ENCODE measurements around the gene PGK2. TPM values are rescaled to one million over a fixed set of nuclear protein-coding genes. Genes with fewer than 3 reads are reported as not detected.
"Not testable (repeated sequence)": the region's sequence is repeated elsewhere in the genome, so short reads cannot be mapped to it uniquely, and the experiment has no call there.

Gene PGK2
- not detected for total RNA-seq

GRCh38 chr6:49787176-49787575, at the start of gene PGK2:
PGK2 (minus strand) TSS chr6:49787285; CDS start chr6:49787187, 98 bp downstream.
- peaks cover 5% of the 10 kb centered on the region for H3K9me3 Mint-ChIP-seq (ENCODE audit: low read depth)
- CTCF ChIA-PET: no interaction called here
- H3K36me3 Mint-ChIP-seq: no peaks in the 10 kb centered on the region
- DNase-seq: no peak
- H3K4me3 Mint-ChIP-seq: no peak within 1 kb of the TSS
- ATAC-seq: no peak
- no peaks in the 10 kb centered on the region for H3K4me1 Mint-ChIP-seq
- no peak within 1 kb of the TSS for H3K27ac Mint-ChIP-seq
- no peaks in the 10 kb centered on the region for H3K27me3 Mint-ChIP-seq

- no peak for DNase-seq
- Mint-ChIP-seq H3K27me3 (no peaks in the 10 kb centered on the region), H3K4me1 (no peaks in the 10 kb centered on the region), H3K9me3 (ENCODE audit: low read depth) (no peaks in the 10 kb centered on the region), H3K27ac (no peak overlapping the region), H3K36me3 (no peaks in the 10 kb centered on the region), H3K4me3 (no peak overlapping the region)
- ATAC-seq: no peak
- CTCF ChIA-PET: interaction anchor here (0.6 kb wide), 1 partner anchor 302 kb away, joined by 3 read pairs; no protein-coding TSS in a partner anchor
These were observed 48.1 kb upstream of the PGK2 start for GRCh38 chr6:49835140-49835539.

- no peaks in the 10 kb centered on the region for H3K36me3 Mint-ChIP-seq
- DNase-seq (no peak), ATAC-seq (no peak)
- CTCF ChIA-PET: no interaction called here
- H3K27me3 Mint-ChIP-seq: no peaks in the 10 kb centered on the region
- H3K27ac Mint-ChIP-seq: no peak overlapping the region
- no peaks in the 10 kb centered on the region for H3K9me3 Mint-ChIP-seq (ENCODE audit: low read depth)
- H3K4me3 Mint-ChIP-seq: no peak overlapping the region
- no peaks in the 10 kb centered on the region for H3K4me1 Mint-ChIP-seq
These were observed 46.3 kb upstream of the PGK2 start for GRCh38 chr6:49833386-49833785.

- H3K4me1 Mint-ChIP-seq: no peaks in the 10 kb centered on the region
- H3K27me3 Mint-ChIP-seq: no peaks in the 10 kb centered on the region
- ATAC-seq (no peak), DNase-seq (no peak)
- H3K36me3 Mint-ChIP-seq: no peaks in the 10 kb centered on the region
- H3K9me3 Mint-ChIP-seq (ENCODE audit: low read depth): no peaks in the 10 kb centered on the region
- CTCF ChIA-PET: no interaction called here
- no peak overlapping the region for H3K27ac Mint-ChIP-seq
- H3K4me3 Mint-ChIP-seq: no peak overlapping the region
These were observed 39.8 kb upstream of the PGK2 start for GRCh38 chr6:49826743-49827406.

- Mint-ChIP-seq H3K4me3 (no peak overlapping the region), H3K36me3 (no peaks in the 10 kb centered on the region), H3K27me3 (no peaks in the 10 kb centered on the region), H3K9me3 (ENCODE audit: low read depth) (no peaks in the 10 kb centered on the region), H3K4me1 (no peaks in the 10 kb centered on the region), H3K27ac (no peak overlapping the region)
- ATAC-seq (no peak), DNase-seq (no peak)
- CTCF ChIA-PET: no interaction called here
These were observed 28.1 kb upstream of the PGK2 start for GRCh38 chr6:49815166-49815565.

GRCh38 chr6:49813248-49813647, 26.2 kb upstream of the PGK2 start:
- Mint-ChIP-seq H3K36me3 (no peaks in the 10 kb centered on the region), H3K27ac (no peak overlapping the region), H3K9me3 (ENCODE audit: low read depth) (peaks cover 2% of the 10 kb centered on the region), H3K4me3 (no peak overlapping the region), H3K4me1 (no peaks in the 10 kb centered on the region), H3K27me3 (no peaks in the 10 kb centered on the region)
- CTCF ChIA-PET: no interaction called here
- ATAC-seq (no peak), DNase-seq (no peak)

- no peak for ATAC-seq
- no peaks in the 10 kb centered on the region for H3K27me3 Mint-ChIP-seq
- H3K36me3 Mint-ChIP-seq: no peaks in the 10 kb centered on the region
- H3K4me3 Mint-ChIP-seq: no peak overlapping the region
- DNase-seq: no peak
- CTCF ChIA-PET: no interaction called here
- H3K4me1 Mint-ChIP-seq: no peaks in the 10 kb centered on the region
- H3K27ac Mint-ChIP-seq: no peak overlapping the region
- peaks cover 6% of the 10 kb centered on the region for H3K9me3 Mint-ChIP-seq (ENCODE audit: low read depth)
These were observed 19.1 kb upstream of the PGK2 start for GRCh38 chr6:49806145-49806544.

- CTCF ChIA-PET: no interaction called here
These were observed 18.2 kb upstream of the PGK2 start for GRCh38 chr6:49805246-49805645.

GRCh38 chr6:49801525-49801924, 14.4 kb upstream of the PGK2 start:
- no peaks in the 10 kb centered on the region for H3K27me3 Mint-ChIP-seq
- CTCF ChIA-PET: no interaction called here
- no peak overlapping the region for H3K27ac Mint-ChIP-seq
- ATAC-seq (no peak), DNase-seq (no peak)
- H3K4me3 Mint-ChIP-seq: no peak overlapping the region
- H3K9me3 Mint-ChIP-seq (ENCODE audit: low read depth): peaks cover 2% of the 10 kb centered on the region
- no peaks in the 10 kb centered on the region for H3K36me3 Mint-ChIP-seq
- H3K4me1 Mint-ChIP-seq: no peaks in the 10 kb centered on the region

More at GRCh38 chr6:49805246-49805645, 18.2 kb upstream of the PGK2 start:
- no peaks in the 10 kb centered on the region for H3K4me1 Mint-ChIP-seq
- H3K27me3 Mint-ChIP-seq: no peaks in the 10 kb centered on the region
- no peak overlapping the region for H3K27ac Mint-ChIP-seq
- no peak for DNase-seq
- peaks cover 6% of the 10 kb centered on the region for H3K9me3 Mint-ChIP-seq (ENCODE audit: low read depth)
- no peak for ATAC-seq
- no peak overlapping the region for H3K4me3 Mint-ChIP-seq
- no peaks in the 10 kb centered on the region for H3K36me3 Mint-ChIP-seq

GRCh38 chr6:49799090-49799489, 12.0 kb upstream of the PGK2 start:
- Mint-ChIP-seq H3K9me3 (ENCODE audit: low read depth) (no peaks in the 10 kb centered on the region), H3K4me1 (no peaks in the 10 kb centered on the region), H3K4me3 (no peak overlapping the region), H3K36me3 (no peaks in the 10 kb centered on the region), H3K27me3 (no peaks in the 10 kb centered on the region), H3K27ac (no peak overlapping the region)
- DNase-seq (no peak), ATAC-seq (no peak)
- CTCF ChIA-PET: no interaction called here

GRCh38 chr6:49796842-49797455, 9.9 kb upstream of the PGK2 start:
- H3K4me1 Mint-ChIP-seq; H3K4me3 Mint-ChIP-seq; H3K27ac Mint-ChIP-seq; H3K36me3 Mint-ChIP-seq; DNase-seq; CTCF ChIA-PET; ATAC-seq; H3K27me3 Mint-ChIP-seq; H3K9me3 Mint-ChIP-seq (ENCODE audit: low read depth): not testable (repeated sequence)

GRCh38 chr6:49790341-49790740, 3.3 kb upstream of the PGK2 start:
- H3K4me3 Mint-ChIP-seq: no peak overlapping the region
- H3K27me3 Mint-ChIP-seq: no peaks in the 10 kb centered on the region
- no peaks in the 10 kb centered on the region for H3K36me3 Mint-ChIP-seq
- no peaks in the 10 kb centered on the region for H3K4me1 Mint-ChIP-seq
- H3K9me3 Mint-ChIP-seq (ENCODE audit: low read depth): peaks cover 5% of the 10 kb centered on the region
- no peak overlapping the region for H3K27ac Mint-ChIP-seq
- CTCF ChIA-PET: no interaction called here
- ATAC-seq: no peak
- DNase-seq: no peak

- Mint-ChIP-seq H3K27ac (no peak overlapping the region), H3K4me3 (no peak overlapping the region), H3K9me3 (ENCODE audit: low read depth) (peaks cover 5% of the 10 kb centered on the region), H3K27me3 (no peaks in the 10 kb centered on the region), H3K4me1 (no peaks in the 10 kb centered on the region), H3K36me3 (no peaks in the 10 kb centered on the region)
- DNase-seq (no peak), ATAC-seq (no peak)
- CTCF ChIA-PET: no interaction called here
These were observed 2.8 kb downstream of the PGK2 start for GRCh38 chr6:49784272-49784671.

GRCh38 chr6:49782725-49783124, 4.4 kb downstream of the PGK2 start:
- no peaks in the 10 kb centered on the region for H3K27me3 Mint-ChIP-seq
- no peak for ATAC-seq
- CTCF ChIA-PET: no interaction called here
- no peaks in the 10 kb centered on the region for H3K36me3 Mint-ChIP-seq
- no peak for DNase-seq
- no peak overlapping the region for H3K4me3 Mint-ChIP-seq
- no peak overlapping the region for H3K27ac Mint-ChIP-seq
- H3K4me1 Mint-ChIP-seq: no peaks in the 10 kb centered on the region
- peaks cover 5% of the 10 kb centered on the region for H3K9me3 Mint-ChIP-seq (ENCODE audit: low read depth)
